Thoracic aorta (tissue), 2 donors: ENCODE results near the gene SMPDL3A. TPM values are rescaled to one million over a fixed set of nuclear protein-coding genes. Genes with fewer than 3 reads are reported as not detected.

ENCODE experiments used
- ATAC-seq: fragments of 150-250 bp; one replicate; pipeline ENCODE4 v1.8.0; 2017; ENCODE audit warnings: low read depth; ENCODE audit not compliant: insufficient number of reproducible peaks, low FRiP score
- DNase-seq: peaks from one replicate; pipeline ENCODE4 v3.0.0-alpha.2; 2020; ENCODE audit warnings: low spot score
- H3K27ac ChIP-seq, 2 donors: fragments of 200-600 bp; sonication (generic); 1 replicate in 1 of 2; 2 replicates in 1 of 2; pipeline ENCODE4 v1.5.1; 2016; ENCODE audit warnings: mild to moderate bottlenecking in 2 of 2, moderate library complexity in 2 of 2
- H3K27me3 ChIP-seq: fragments of 200-600 bp; sonication (generic); replicated peaks from 2 replicates; pipeline ENCODE4 v1.6.0; 2016; ENCODE audit warnings: mild to moderate bottlenecking; ENCODE audit not compliant: insufficient read depth
- H3K36me3 ChIP-seq: fragments of 200-600 bp; sonication (generic); one replicate; pipeline ENCODE4 v1.5.1; 2016
- H3K4me1 ChIP-seq, 2 donors: fragments of 200-600 bp; sonication (generic); 1 replicate in 1 of 2; 2 replicates in 1 of 2; pipeline versions ENCODE4 v1.5.1 to v1.6.0; 2016; ENCODE audit warnings: low read depth in 2 of 2, mild to moderate bottlenecking in 1 of 2; ENCODE audit not compliant: control insufficient read depth in 1 of 2
- H3K4me3 ChIP-seq: fragments of 200-600 bp; sonication (generic); 2 replicates; pipeline ENCODE4 v1.5.1; 2016; ENCODE audit warnings: mild to moderate bottlenecking
- H3K9me3 ChIP-seq: fragments of 200-600 bp; sonication (generic); 2 replicates; pipeline ENCODE4 v1.5.1; 2016
- CTCF ChIP-seq: fragments of 200-600 bp; sonication (generic); IDR thresholded peaks from one replicate; pipeline ENCODE4 v1.5.1; 2019; ENCODE audit warnings: antibody characterized with exemption
- total RNA-seq, 2 donors: library from RNA; depleted of rRNA; stranded (reverse); fragments of >200 nt; gene quantifications; one replicate each; pipeline versions ENCODE4 v1.1.0 to v1.2.3, GENCODE V29; 2016

The SMPDL3A gene
- total RNA-seq, 2 donors from 2014 or later, result 4.2 to 8.0 TPM

- H3K4me1 ChIP-seq, result no peaks in the 10 kb centered on the region
- no peak for ATAC-seq
- H3K27ac ChIP-seq, result no peak overlapping the region
- TF ChIP-seq CTCF, result no peak
- no peaks in the 10 kb centered on the region for H3K36me3 ChIP-seq
- DNase-seq, result no peak
- no peaks in the 10 kb centered on the region for H3K9me3 ChIP-seq
- H3K4me3 ChIP-seq, result no peak overlapping the region
- no peaks in the 10 kb centered on the region for H3K27me3 ChIP-seq
Measured at GRCh38 chr6:122833021-122833491, 44.0 kb downstream of the SMPDL3A start.

GRCh38 chr6:122838060-122838780 lies 49.2 kb downstream of the SMPDL3A start:
- Histone ChIP-seq H3K9me3 (no peaks in the 10 kb centered on the region), H3K36me3 (no peaks in the 10 kb centered on the region), H3K4me1 (no peaks in the 10 kb centered on the region), H3K4me3 (no peak overlapping the region), H3K27me3 (no peaks in the 10 kb centered on the region), H3K27ac (no peak overlapping the region)
- ATAC-seq, result no peak
- no peak for TF ChIP-seq CTCF
- no peak for DNase-seq

- no peaks in the 10 kb centered on the region for H3K36me3 ChIP-seq
- TF ChIP-seq CTCF, result peak; percentile 62
- DNase-seq, result no peak
- no peak overlapping the region for H3K4me3 ChIP-seq
- ATAC-seq, result no peak
- no peaks in the 10 kb centered on the region for H3K4me1 ChIP-seq
- no peaks in the 10 kb centered on the region for H3K9me3 ChIP-seq
- H3K27ac ChIP-seq, result no peak overlapping the region
- no peaks in the 10 kb centered on the region for H3K27me3 ChIP-seq
Measured at GRCh38 chr6:122839472-122839871, 50.4 kb downstream of the SMPDL3A start.

- Histone ChIP-seq H3K27me3 (no peaks in the 10 kb centered on the region), H3K27ac (no peak overlapping the region), H3K36me3 (no peaks in the 10 kb centered on the region), H3K4me1 (no peaks in the 10 kb centered on the region), H3K9me3 (no peaks in the 10 kb centered on the region), H3K4me3 (no peak overlapping the region)
- TF ChIP-seq CTCF, result no peak
- DNase-seq, result no peak
- ATAC-seq, result no peak
Measured at GRCh38 chr6:122839906-122840305, 50.8 kb downstream of the SMPDL3A start.

GRCh38 chr6:122845464-122845863 lies 56.4 kb downstream of the SMPDL3A start:
- DNase-seq, result no peak
- Histone ChIP-seq H3K36me3 (no peaks in the 10 kb centered on the region), H3K9me3 (no peaks in the 10 kb centered on the region), H3K27me3 (no peaks in the 10 kb centered on the region), H3K27ac (no peak overlapping the region), H3K4me1 (no peaks in the 10 kb centered on the region), H3K4me3 (no peak overlapping the region)
- no peak for TF ChIP-seq CTCF
- no peak for ATAC-seq
